Osteocyte (in vitro differentiated cells): ENCODE measurements around the gene NRIP2. TPM values are rescaled to one million over a fixed set of nuclear protein-coding genes. Genes with fewer than 3 reads are reported as not detected.

Source experiments
- DNase-seq: peaks from one replicate; pipeline ENCODE4 v3.0.0; 2021; ENCODE audit warnings: mixed read lengths; ENCODE audit not compliant: unreplicated experiment; ENCODE audit errors: extremely low spot score
- H3K27ac Mint-ChIP-seq: one replicate; pipeline ENCODE4 v1.8.0; 2021; ENCODE audit warnings: mild to moderate bottlenecking, mixed read lengths; ENCODE audit not compliant: unreplicated experiment
- H3K27me3 Mint-ChIP-seq: one replicate; pipeline ENCODE4 v1.8.0; 2021; ENCODE audit warnings: mixed read lengths; ENCODE audit not compliant: unreplicated experiment
- H3K36me3 Mint-ChIP-seq: one replicate; pipeline ENCODE4 v1.8.0; 2021; ENCODE audit warnings: mixed read lengths; ENCODE audit not compliant: unreplicated experiment
- H3K4me1 Mint-ChIP-seq: one replicate; pipeline ENCODE4 v1.8.0; 2021; ENCODE audit warnings: mixed read lengths; ENCODE audit not compliant: unreplicated experiment
- H3K4me3 Mint-ChIP-seq: one replicate; pipeline ENCODE4 v1.8.0; 2021; ENCODE audit warnings: mild to moderate bottlenecking, moderate library complexity, mixed read lengths; ENCODE audit not compliant: unreplicated experiment
- H3K9me3 Mint-ChIP-seq: one replicate; pipeline ENCODE4 v1.8.0; 2021; ENCODE audit warnings: mixed read lengths; ENCODE audit not compliant: unreplicated experiment
- CTCF ChIP-seq: fragments of 200-600 bp; sonication (generic); IDR thresholded peaks from 2 replicates; pipeline ENCODE4 v1.5.0; 2021; ENCODE audit warnings: antibody characterized with exemption, mild to moderate bottlenecking, moderate library complexity
- total RNA-seq: library from RNA; stranded (reverse); gene quantifications from 2 replicates; pipeline ENCODE4 v1.2.1, GENCODE V29; 2021

The NRIP2 gene
- total RNA-seq, 1 donor from 2014 or later, result not detected

DNA sequence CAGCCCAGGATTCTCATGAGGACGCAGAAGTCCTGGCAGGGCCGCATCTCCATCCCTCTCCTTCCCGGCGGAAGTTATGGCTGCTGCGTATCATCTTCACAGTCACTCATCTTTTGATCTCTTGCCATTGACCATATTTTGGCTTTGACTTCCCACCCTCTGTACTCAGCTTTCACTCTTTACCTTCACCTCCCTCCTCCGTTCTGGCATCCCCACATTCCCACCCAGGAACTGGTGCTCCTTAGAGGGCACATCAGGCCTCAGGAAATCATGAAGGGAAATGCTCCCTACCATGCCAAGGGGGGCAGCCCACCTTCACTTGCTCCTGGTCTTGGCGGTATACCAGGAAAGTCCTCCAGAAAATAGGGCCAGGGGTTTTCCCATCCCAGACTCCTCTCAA is 20.7 kb upstream of the NRIP2 start:
- no peak for DNase-seq
- H3K4me1 Mint-ChIP-seq, result peaks cover 6% of the 10 kb centered on the region
- no peak for TF ChIP-seq CTCF
- H3K27me3 Mint-ChIP-seq, result no peaks in the 10 kb centered on the region
- H3K36me3 Mint-ChIP-seq, result peaks cover 2% of the 10 kb centered on the region
- no peak overlapping the region for H3K27ac Mint-ChIP-seq
- no peak overlapping the region for H3K4me3 Mint-ChIP-seq
- H3K9me3 Mint-ChIP-seq, result no peaks in the 10 kb centered on the region

- no peaks in the 10 kb centered on the region for H3K27me3 Mint-ChIP-seq
- no peaks in the 10 kb centered on the region for H3K9me3 Mint-ChIP-seq
- DNase-seq, result no peak
- TF ChIP-seq CTCF, result no peak
- H3K4me1 Mint-ChIP-seq, result peaks cover 11% of the 10 kb centered on the region
- no peak overlapping the region for H3K4me3 Mint-ChIP-seq
- peaks cover 1% of the 10 kb centered on the region for H3K36me3 Mint-ChIP-seq
- no peak overlapping the region for H3K27ac Mint-ChIP-seq
Measured at GRCh38 chr12:2854669-2855453, 20.0 kb upstream of the NRIP2 start.

DNA sequence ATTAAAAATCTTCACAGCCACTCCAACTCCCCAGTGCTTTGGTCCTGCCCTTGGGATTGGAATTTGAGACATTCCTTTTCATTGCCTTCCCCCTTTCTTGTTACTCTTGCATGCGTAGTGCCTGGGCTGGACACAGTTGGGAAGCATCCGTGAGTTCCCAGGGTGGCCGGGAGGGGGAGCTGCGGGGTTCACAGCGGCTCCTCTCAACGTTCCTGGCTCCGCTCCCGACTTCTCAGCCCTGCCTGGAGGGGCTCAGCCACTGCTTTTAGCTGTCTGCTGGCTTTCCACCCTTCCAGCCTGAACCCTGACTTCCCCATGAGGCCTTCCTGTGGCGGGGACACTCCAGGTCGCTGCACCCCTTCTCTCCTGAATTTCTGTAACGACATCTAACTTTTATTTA is 18.8 kb upstream of the NRIP2 start:
- Mint-ChIP-seq H3K4me3 (no peak overlapping the region), H3K36me3 (no peaks in the 10 kb centered on the region), H3K9me3 (no peaks in the 10 kb centered on the region), H3K27me3 (no peaks in the 10 kb centered on the region), H3K4me1 (peaks cover 22% of the 10 kb centered on the region), H3K27ac (no peak overlapping the region)
- TF ChIP-seq CTCF, result peak; percentile 89
- DNase-seq, result peak; percentile 94

DNA sequence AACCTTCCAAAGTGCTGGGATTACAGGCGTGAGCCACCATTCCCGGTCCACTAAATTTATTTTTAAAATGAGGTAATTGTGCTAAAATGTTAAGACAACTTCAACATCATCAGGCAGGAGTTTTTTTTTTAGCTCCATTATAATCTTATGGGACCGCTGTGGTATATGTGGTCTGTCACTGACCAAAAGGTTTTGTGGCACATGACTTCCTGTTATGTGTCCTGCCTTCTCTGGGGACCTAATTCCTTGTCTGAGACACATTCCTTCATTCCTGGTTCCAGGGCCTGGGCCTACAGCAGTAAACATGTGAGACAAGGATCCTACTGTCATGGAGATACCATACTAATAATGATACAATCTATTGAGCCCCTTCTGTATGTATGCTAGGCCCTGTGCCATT is 17.1 kb upstream of the NRIP2 start:
- H3K27ac Mint-ChIP-seq, result no peak overlapping the region
- no peaks in the 10 kb centered on the region for H3K36me3 Mint-ChIP-seq
- H3K4me3 Mint-ChIP-seq, result no peak overlapping the region
- no peak for TF ChIP-seq CTCF
- H3K4me1 Mint-ChIP-seq, result peaks cover 26% of the 10 kb centered on the region
- H3K27me3 Mint-ChIP-seq, result no peaks in the 10 kb centered on the region
- no peaks in the 10 kb centered on the region for H3K9me3 Mint-ChIP-seq
- no peak for DNase-seq

DNA sequence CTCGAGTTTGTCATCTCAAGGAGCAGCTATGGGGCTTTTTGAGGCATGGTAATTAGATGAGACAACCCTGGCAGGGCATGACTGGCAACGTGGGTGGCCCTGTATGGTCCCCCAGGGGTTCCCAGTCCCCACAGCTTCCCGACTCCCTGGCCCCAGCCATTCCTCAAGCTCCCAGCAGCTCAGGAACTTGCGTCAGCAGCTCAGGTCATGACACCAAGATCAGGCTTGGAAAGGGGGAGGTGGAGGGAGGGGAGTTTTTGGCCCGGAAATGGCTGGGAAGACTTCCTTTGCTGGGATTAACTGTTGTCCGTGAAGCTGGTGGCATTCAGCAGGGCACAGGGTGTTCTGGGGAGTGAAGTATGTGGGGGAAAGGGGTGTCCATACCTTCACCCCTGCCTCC is 10.4 kb upstream of the NRIP2 start:
- no peak for TF ChIP-seq CTCF
- Mint-ChIP-seq H3K36me3 (peaks cover 2% of the 10 kb centered on the region), H3K4me3 (no peak overlapping the region), H3K9me3 (no peaks in the 10 kb centered on the region), H3K27ac (peak overlapping the region; percentile 78), H3K4me1 (peaks cover 48% of the 10 kb centered on the region), H3K27me3 (no peaks in the 10 kb centered on the region)
- no peak for DNase-seq
